ENCODE measurements around the gene ASCC1.
"Not testable (repeated sequence)": the region's sequence is repeated elsewhere in the genome, so short reads cannot be mapped to it uniquely, and the experiment has no call there.

ASCC1 gene

GRCh38 chr10:72248468-72249151 lies 32.5 kb upstream of the ASCC1 start:
- DNase-seq (ENCODE audit: low spot score): no peak

- DNase-seq (ENCODE audit: low spot score): no peak
These were observed 30.0 kb upstream of the ASCC1 start for GRCh38 chr10:72245949-72246525.

GRCh38 chr10:72244573-72245038 lies 28.5 kb upstream of the ASCC1 start:
- DNase-seq (ENCODE audit: low spot score): no peak

GRCh38 chr10:72243822-72244437 lies 27.9 kb upstream of the ASCC1 start:
- DNase-seq (ENCODE audit: low spot score): no peak

GRCh38 chr10:72242675-72243074 lies 26.6 kb upstream of the ASCC1 start:
- no peak for DNase-seq (ENCODE audit: low spot score)

- no peak for DNase-seq (ENCODE audit: low spot score)
These were observed 25.7 kb upstream of the ASCC1 start for GRCh38 chr10:72241691-72242252.

- no peak for DNase-seq (ENCODE audit: low spot score)
These were observed 24.3 kb upstream of the ASCC1 start for GRCh38 chr10:72240371-72240770.

- DNase-seq (ENCODE audit: low spot score): no peak
These were observed 23.3 kb upstream of the ASCC1 start for GRCh38 chr10:72239409-72239808.

GRCh38 chr10:72238392-72239175 lies 22.5 kb upstream of the ASCC1 start:
- DNase-seq (ENCODE audit: low spot score): no peak

GRCh38 chr10:72235544-72236279 lies 19.6 kb upstream of the ASCC1 start:
- DNase-seq (ENCODE audit: low spot score): no peak

GRCh38 chr10:72234560-72235095 lies 18.6 kb upstream of the ASCC1 start:
- DNase-seq (ENCODE audit: low spot score): no peak

GRCh38 chr10:72233621-72234020 lies 17.5 kb upstream of the ASCC1 start:
- no peak for DNase-seq (ENCODE audit: low spot score)

- no peak for DNase-seq (ENCODE audit: low spot score)
These were observed 13.5 kb upstream of the ASCC1 start for GRCh38 chr10:72229261-72230251.

- no peak for DNase-seq (ENCODE audit: low spot score)
These were observed 12.3 kb upstream of the ASCC1 start for GRCh38 chr10:72228318-72228751.

- no peak for DNase-seq (ENCODE audit: low spot score)
These were observed 11.8 kb upstream of the ASCC1 start for GRCh38 chr10:72227826-72228225.

GRCh38 chr10:72226418-72227027 lies 10.4 kb upstream of the ASCC1 start:
- DNase-seq (ENCODE audit: low spot score): no peak

- DNase-seq (ENCODE audit: low spot score): not testable (repeated sequence)
These were observed 8.1 kb upstream of the ASCC1 start for GRCh38 chr10:72224191-72224590.

GRCh38 chr10:72223743-72224101 lies 7.6 kb upstream of the ASCC1 start:
- DNase-seq (ENCODE audit: low spot score): no peak

- no peak for DNase-seq (ENCODE audit: low spot score)
These were observed 5.2 kb upstream of the ASCC1 start for GRCh38 chr10:72221278-72221677.

GRCh38 chr10:72220637-72221036 lies 4.6 kb upstream of the ASCC1 start:
- no peak for DNase-seq (ENCODE audit: low spot score)

Data from ecto neural progenitor cell (in vitro differentiated cells).